ENCODE measurements around the gene TRIM7. TPM values are rescaled to one million over a fixed set of nuclear protein-coding genes. Genes with fewer than 3 reads are reported as not detected.

Gene TRIM7
- total RNA-seq, 1 donor from 2014 or later = 0.23 TPM

- no peak for DNase-seq (ENCODE audit: low spot score)
- no peak for ATAC-seq
Measured at GRCh38 chr5:181233088-181233800, 28.2 kb upstream of the TRIM7 start.

GRCh38 chr5:181232593-181232992, 27.6 kb upstream of the TRIM7 start:
- DNase-seq (ENCODE audit: low spot score) (no peak), ATAC-seq (no peak)

GRCh38 chr5:181231432-181231831, 26.4 kb upstream of the TRIM7 start:
- no peak for ATAC-seq
- DNase-seq (ENCODE audit: low spot score) = no peak

GRCh38 chr5:181230551-181230950, 25.6 kb upstream of the TRIM7 start:
- no peak for ATAC-seq

GRCh38 chr5:181229996-181230395, 25.0 kb upstream of the TRIM7 start:
- no peak for ATAC-seq
- DNase-seq (ENCODE audit: low spot score) = no peak

More at GRCh38 chr5:181230551-181230950, 25.6 kb upstream of the TRIM7 start:
- DNase-seq (ENCODE audit: low spot score) = no peak

- no peak for ATAC-seq
- DNase-seq (ENCODE audit: low spot score) = no peak
Measured at GRCh38 chr5:181224390-181225229, 19.6 kb upstream of the TRIM7 start.

- no peak for DNase-seq (ENCODE audit: low spot score)
- no peak for ATAC-seq
Measured at GRCh38 chr5:181223729-181224389, 18.9 kb upstream of the TRIM7 start.

GRCh38 chr5:181223058-181223728, 18.2 kb upstream of the TRIM7 start, which contains the start of gene TRIM41:
TRIM41 (plus strand) TSS chr5:181223281; CDS start chr5:181224000, 719 bp downstream.
- DNase-seq (ENCODE audit: low spot score) (peak; percentile 98), ATAC-seq (peak; percentile 83)

GRCh38 chr5:181222630-181223057, 17.6 kb upstream of the TRIM7 start:
- no peak for DNase-seq (ENCODE audit: low spot score)
- ATAC-seq = no peak

GRCh38 chr5:181221792-181222629, 17.0 kb upstream of the TRIM7 start:
- ATAC-seq (peak; percentile 55), DNase-seq (ENCODE audit: low spot score) (peak; percentile 96)

- ATAC-seq = no peak
Measured at GRCh38 chr5:181221105-181221791, 16.3 kb upstream of the TRIM7 start.

GRCh38 chr5:181220178-181220515, 15.2 kb upstream of the TRIM7 start:
- no peak for DNase-seq (ENCODE audit: low spot score)
- no peak for ATAC-seq

More at GRCh38 chr5:181221105-181221791, 16.3 kb upstream of the TRIM7 start:
- DNase-seq (ENCODE audit: low spot score) = no peak

GRCh38 chr5:181219262-181220177, 14.5 kb upstream of the TRIM7 start:
- ATAC-seq (no peak), DNase-seq (ENCODE audit: low spot score) (no peak)

GRCh38 chr5:181218795-181219124, 13.8 kb upstream of the TRIM7 start:
- DNase-seq (ENCODE audit: low spot score) = no peak
- ATAC-seq = no peak

- ATAC-seq (peak; percentile 2), DNase-seq (ENCODE audit: low spot score) (no peak)
Measured at GRCh38 chr5:181217803-181218062, 12.7 kb upstream of the TRIM7 start.

- ATAC-seq (peak; percentile 10), DNase-seq (ENCODE audit: low spot score) (no peak)
Measured at GRCh38 chr5:181217111-181217802, 12.3 kb upstream of the TRIM7 start.

- ATAC-seq (no peak), DNase-seq (ENCODE audit: low spot score) (no peak)
Measured at GRCh38 chr5:181215997-181216989, 11.3 kb upstream of the TRIM7 start.
